OCI-M1 (cell line): ENCODE data around the gene ISL1.

Source experiments
- DNase-seq: peaks from one replicate; lab custom pipeline; 2025; lab: John Stamatoyannopoulos, UW

The ISL1 gene

GRCh38 chr5:51383131-51384121, at the start of gene ISL1:
Gene ISL1, plus strand, starts transcription at chr5:51383448. Its CDS starts 224 bp downstream, at chr5:51383672.
- no peak for DNase-seq

DNA sequence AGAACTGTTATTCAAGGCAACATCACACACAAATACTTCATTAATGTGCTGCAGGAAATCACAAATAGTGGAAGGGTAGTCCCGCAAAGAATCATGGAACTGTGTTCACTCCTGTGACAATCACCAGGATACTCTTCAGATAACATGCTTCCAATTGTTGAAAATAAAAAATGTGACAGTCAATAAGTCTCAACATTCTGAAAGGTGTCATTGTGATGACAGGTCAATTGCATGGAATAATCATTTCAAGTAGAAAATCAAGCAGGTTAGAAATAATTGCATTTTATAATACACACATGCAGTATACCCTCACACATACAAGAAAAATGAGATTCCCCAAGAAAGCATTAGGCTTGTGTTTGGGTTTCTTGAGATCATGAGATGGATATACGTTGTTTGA, 46.4 kb upstream of the ISL1 start:
- no peak for DNase-seq

- no peak for DNase-seq
Measured at GRCh38 chr5:51345106-51345505, 38.1 kb upstream of the ISL1 start.

DNA sequence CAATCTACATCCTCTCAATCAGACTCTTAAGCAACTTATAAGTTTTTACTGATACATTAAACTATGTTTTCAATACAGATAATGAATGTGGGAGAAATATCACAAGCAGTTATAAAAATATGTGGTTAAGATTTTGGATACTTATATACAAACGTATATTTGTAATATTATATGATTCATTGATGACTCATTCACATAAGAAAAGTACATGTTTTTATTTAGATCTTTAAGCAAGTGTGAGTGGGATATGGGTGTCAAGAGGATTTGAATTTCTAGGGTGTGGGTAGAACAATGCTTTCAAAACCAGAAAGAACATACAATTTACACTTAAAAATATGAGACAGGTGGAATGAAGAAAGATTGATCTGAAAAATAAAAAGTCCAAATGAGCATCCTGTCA, 36.1 kb upstream of the ISL1 start:
- no peak for DNase-seq

- DNase-seq: peak; percentile 5
Measured at GRCh38 chr5:51347704-51348103, 35.5 kb upstream of the ISL1 start.

GRCh38 chr5:51371052-51371451, 12.2 kb upstream of the ISL1 start:
- DNase-seq: no peak

DNA sequence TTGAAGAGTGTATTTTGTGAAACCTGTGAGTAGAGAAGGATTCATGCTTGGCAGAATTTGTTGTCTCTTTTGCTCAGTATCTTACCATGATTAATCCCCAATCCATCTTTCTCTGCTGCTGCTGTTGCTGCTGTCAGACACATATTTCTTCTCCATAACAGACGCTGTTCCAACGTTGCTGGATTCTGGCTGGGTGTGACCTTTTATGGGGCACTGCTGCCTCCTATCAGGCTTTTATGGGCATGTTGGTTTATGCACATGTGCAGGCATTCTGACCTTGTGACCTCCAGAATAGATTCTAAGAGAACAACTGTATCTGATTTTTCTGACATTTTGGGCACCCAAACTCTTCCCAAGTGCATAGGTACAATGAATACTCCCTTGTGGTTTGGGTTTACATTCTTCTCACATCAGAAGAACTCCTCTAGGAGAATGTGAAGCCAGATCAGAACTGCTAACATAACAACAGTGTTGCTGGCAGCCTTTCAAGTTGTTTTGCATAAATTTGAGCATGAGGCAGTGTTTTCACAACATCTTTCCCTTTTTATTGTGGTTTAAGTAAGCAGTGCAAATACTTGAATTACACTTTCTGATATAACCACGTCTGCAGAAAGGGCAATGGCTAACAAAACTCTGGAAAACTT, 9.2 kb upstream of the ISL1 start:
- no peak for DNase-seq

DNA sequence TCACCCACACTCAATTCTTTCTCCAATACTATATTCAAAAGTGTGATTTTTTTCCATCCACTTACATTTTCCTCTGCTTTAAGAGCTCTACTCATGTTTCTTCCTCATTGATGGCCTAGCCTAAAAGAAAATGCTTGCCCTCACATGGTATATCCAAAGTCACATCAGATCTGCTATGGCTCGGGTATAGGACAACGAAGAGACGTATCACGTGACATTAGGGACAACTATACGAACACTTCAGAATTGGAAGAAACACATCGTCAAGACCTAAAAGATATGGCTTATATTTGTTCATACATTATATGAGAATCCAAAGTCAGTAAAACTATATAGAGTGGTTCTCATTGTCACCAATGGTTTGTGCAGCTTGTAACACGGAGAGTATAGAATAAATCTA, 8.2 kb upstream of the ISL1 start:
- no peak for DNase-seq

- DNase-seq: no peak
Measured at GRCh38 chr5:51376509-51376908, 6.7 kb upstream of the ISL1 start.

GRCh38 chr5:51377151-51378060, 5.8 kb upstream of the ISL1 start:
- no peak for DNase-seq

DNA sequence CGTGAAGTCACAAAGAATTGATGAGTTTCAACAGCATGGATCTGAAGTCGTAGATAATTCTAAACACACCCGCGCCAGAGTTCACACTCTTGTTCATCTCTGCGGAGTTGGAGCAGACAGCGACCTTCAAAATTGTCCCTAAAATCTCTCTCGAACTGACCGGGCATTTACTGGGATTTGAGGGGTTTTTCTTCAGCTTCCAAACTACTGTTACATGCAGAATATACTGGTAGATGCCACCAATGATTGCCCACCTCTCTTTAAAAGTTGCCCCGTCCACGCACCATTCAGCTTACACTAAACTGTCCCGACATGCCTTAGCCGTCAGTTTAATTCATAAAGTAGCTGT, 5.2 kb upstream of the ISL1 start:
- no peak for DNase-seq

GRCh38 chr5:51378448-51379330, 4.6 kb upstream of the ISL1 start:
- DNase-seq: no peak

DNA sequence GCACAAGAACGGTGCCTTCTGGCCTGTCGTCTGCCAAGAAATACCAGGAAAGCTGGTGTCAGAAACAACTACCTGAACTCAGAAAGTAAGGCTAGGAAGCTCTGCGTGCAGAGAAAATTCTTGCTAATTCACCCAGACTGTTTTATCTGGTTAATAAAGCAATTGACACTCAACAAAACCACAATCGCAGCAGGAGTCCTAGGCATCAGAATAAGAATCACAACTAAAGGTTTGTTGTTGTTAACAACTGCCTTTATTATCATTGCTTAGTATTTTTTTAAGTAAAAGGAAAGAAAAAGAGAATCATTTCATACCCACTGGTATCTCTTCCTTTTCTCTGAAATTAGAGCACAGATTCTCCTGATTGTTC, 3.9 kb upstream of the ISL1 start:
- DNase-seq: no peak

DNA sequence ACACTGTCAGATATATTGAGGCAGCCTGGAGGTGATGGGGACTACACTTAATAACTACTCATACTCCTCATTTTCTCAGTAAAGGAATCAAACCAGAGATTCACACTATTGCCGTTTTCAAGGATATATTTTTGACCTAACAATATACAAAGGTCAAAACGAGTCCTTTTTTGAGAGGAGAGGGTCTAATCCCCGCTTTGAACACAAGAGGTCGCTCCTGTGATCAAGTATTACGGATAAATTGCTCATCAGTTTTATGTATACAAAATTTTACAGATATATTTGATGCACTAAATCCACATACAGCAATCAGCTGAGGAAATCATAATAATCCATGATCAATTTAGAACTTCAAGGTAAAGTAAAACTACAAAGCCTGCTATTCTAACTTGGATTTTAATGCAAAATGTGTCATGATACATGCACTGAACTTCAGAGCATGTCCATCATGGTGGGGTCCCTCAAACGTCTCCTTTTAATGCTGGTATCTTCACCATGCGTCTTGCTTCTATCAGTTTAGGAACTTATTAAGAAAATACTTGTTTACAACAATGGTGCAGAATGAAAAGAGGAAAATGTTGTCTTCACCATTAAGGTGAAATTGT, 2.5 kb upstream of the ISL1 start:
- DNase-seq: peak; percentile 61

- DNase-seq: no peak
Measured at GRCh38 chr5:51381761-51382474, 1.3 kb upstream of the ISL1 start.

GRCh38 chr5:51382521-51383130, 622 bp upstream of the ISL1 start:
- DNase-seq: no peak

GRCh38 chr5:51384281-51384840, 1.1 kb downstream of the ISL1 start:
- no peak for DNase-seq

DNA sequence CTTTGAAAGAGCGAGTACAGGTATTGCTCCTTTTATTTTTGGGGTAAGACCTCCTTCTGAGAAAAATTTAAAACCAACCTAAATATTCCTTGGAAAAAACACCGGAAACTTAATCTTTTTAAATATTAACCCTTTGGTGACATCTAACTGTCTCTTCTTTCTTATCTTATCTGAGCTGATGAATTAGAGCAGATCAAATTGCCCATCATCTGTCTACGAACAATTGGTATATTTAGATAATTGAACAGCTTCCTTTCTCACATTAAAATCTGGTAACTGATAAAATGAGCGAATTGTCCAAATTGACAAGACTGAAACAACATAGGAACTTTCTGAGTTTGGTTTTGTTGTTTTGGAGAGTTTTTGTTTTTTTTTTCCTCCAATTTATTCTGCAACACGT, 2.0 kb downstream of the ISL1 start:
- DNase-seq: no peak
